Pancreas (tissue), 10 donors: ENCODE measurements around the gene PKD2. TPM values are rescaled to one million over a fixed set of nuclear protein-coding genes. Genes with fewer than 3 reads are reported as not detected.

Experiments used
- ATAC-seq, 4 donors: fragments of 200-7000 bp; cut with Tn5 transposase; one replicate each; pipeline versions ENCODE4 v1.8.0 to v1.9.1; 2020; ENCODE audit warnings: mild to moderate bottlenecking in 4 of 4, moderate library complexity in 4 of 4
- DNase-seq, 6 donors: peaks; one replicate each; pipeline ENCODE4 v3.0.0-alpha.2; 2020
- FAIRE-seq: peaks from 2 replicates; lab custom pipeline; 2012; peaks lifted over from hg19 to GRCh38; lab: Jason Lieb, UNC
- H3K27ac ChIP-seq, 4 donors: fragments of 200-600 bp; sonication (generic); 1 replicate in 3 of 4; 2 replicates in 1 of 4; pipeline versions ENCODE4 v1.5.0 to v1.8.0; 2020
- H3K27me3 ChIP-seq, 4 donors: fragments of 200-600 bp; one replicate each; pipeline ENCODE4 v1.8.0; 2021
- H3K36me3 ChIP-seq, 3 donors: fragments of 200-600 bp; sonication (generic) in 1 of 3; one replicate each; pipeline versions ENCODE4 v1.5.0 to v1.8.0; 2020 to 2021
- H3K4me1 ChIP-seq, 3 donors: fragments of 200-600 bp; one replicate each; pipeline ENCODE4 v1.8.0; 2021
- H3K4me3 ChIP-seq, 4 donors: fragments of 200-600 bp; sonication (generic) in 2 of 4; one replicate each; pipeline versions ENCODE4 v1.5.0 to v1.8.0; 2020 to 2021
- H3K9me3 ChIP-seq, 4 donors: fragments of 200-600 bp; one replicate each; pipeline ENCODE4 v1.8.0; 2021
- WGBS, 2 donors: extraction: QIAGEN DNeasy Blood & Tissue Kit; methylation state at CpG; one replicate each; pipeline ENCODE4 v1.1.7; 2013; 5-methylcytosine and 5-hydroxymethylcytosine counted together
- intact Hi-C, 3 donors: fragments of 100-400 bp; cut with DNase I; formaldehyde crosslinking; loops; one replicate each; pipeline versions ENCODE4 v1.11.1 to v1.14.2; 2022
- polyA plus RNA-seq, 2 donors: library from polyadenylated mRNA; stranded (reverse); fragments of 200-250 nt; gene quantifications; one replicate each; pipeline ENCODE4 v1.2.3, GENCODE V29; 2013
- total RNA-seq, 6 donors: library from RNA; stranded (reverse); fragmentation: NEBNext Ultra II Directional in 4 of 6; extraction: Animal tissue kit (Norgen Biotek cat#: 25700) in 4 of 6; gene quantifications; one replicate each; pipeline versions ENCODE4 v1.2.1 to v1.2.4, GENCODE V29; 2021 to 2023
- TF ChIP-seq, protein P1 (sequence below), 4 donors: fragments of 200-600 bp; sonication (generic) in 3 of 4; IDR thresholded peaks; one replicate each; pipeline versions ENCODE4 v1.5.0 to v1.8.0; 2021; ENCODE audit warnings: antibody characterized with exemption in 4 of 4
- donor health status: healthy with polysubstance abuse.
- donor health status: DM: no; HTN: no; CAD: no; lungs with moderate emphysema.
- donor health status: DM: no; HTN: no; CAD: no.
- donor health status: control.
- donor health status: control.
- donor health status: Bipolar disorder and iron deficiency.
- donor health status: DM: yes; HTN: yes; CAD: no.
- donor health status: DM: no; HTN: no; CAD: no.
- donor health status: DM: no; HTN: no; CAD: no.
- donor health status: DM: yes; HTN: yes; CAD: no.

PKD2 gene
- total and polyA plus RNA-seq, 8 donors = 7.6 to 21.6 (median 11.5) TPM

DNA sequence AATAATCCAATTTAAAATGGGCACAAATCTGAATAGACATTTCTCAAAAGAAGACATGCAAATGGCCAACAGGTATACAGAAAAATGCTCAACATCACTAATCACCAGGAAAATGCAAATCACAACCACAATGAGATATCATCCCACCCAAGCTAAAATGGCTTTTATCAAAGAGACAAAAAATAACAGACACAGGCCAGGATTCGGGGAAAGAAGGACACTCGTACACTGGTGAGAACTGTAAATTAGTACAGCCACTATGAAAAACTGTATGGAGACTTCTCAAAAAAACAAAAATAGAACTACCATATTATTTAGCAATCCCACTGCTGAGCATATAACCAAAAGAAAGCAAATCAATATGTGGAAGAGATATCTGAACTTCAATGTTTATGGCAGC lies 23.4 kb upstream of the PKD2 start:
- Histone ChIP-seq H3K36me3 (no peaks in the 10 kb centered on the region), H3K9me3 (no peaks in the 10 kb centered on the region), H3K27me3 (no peaks in the 10 kb centered on the region), H3K4me1 (peaks cover 0 to 3% (median 0%) of the 10 kb centered on the region in 3 donors), H3K4me3 (no peak overlapping the region), H3K27ac (no peak overlapping the region)
- intact Hi-C loops = loop anchor here in 1 of 3 donors (10.0 kb wide), 1 partner anchor 299 kb away; no protein-coding TSS in a partner anchor
- FAIRE-seq (no peak), ATAC-seq (no peak), DNase-seq (no peak)
- WGBS, 2 donors = 88 to 96% methylated on average over 2 of the region's 2 CpGs
- TF ChIP-seq, protein P1, sequence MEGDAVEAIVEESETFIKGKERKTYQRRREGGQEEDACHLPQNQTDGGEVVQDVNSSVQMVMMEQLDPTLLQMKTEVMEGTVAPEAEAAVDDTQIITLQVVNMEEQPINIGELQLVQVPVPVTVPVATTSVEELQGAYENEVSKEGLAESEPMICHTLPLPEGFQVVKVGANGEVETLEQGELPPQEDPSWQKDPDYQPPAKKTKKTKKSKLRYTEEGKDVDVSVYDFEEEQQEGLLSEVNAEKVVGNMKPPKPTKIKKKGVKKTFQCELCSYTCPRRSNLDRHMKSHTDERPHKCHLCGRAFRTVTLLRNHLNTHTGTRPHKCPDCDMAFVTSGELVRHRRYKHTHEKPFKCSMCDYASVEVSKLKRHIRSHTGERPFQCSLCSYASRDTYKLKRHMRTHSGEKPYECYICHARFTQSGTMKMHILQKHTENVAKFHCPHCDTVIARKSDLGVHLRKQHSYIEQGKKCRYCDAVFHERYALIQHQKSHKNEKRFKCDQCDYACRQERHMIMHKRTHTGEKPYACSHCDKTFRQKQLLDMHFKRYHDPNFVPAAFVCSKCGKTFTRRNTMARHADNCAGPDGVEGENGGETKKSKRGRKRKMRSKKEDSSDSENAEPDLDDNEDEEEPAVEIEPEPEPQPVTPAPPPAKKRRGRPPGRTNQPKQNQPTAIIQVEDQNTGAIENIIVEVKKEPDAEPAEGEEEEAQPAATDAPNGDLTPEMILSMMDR (IDR thresholded peaks at IDR 0.05) = no peak

DNA sequence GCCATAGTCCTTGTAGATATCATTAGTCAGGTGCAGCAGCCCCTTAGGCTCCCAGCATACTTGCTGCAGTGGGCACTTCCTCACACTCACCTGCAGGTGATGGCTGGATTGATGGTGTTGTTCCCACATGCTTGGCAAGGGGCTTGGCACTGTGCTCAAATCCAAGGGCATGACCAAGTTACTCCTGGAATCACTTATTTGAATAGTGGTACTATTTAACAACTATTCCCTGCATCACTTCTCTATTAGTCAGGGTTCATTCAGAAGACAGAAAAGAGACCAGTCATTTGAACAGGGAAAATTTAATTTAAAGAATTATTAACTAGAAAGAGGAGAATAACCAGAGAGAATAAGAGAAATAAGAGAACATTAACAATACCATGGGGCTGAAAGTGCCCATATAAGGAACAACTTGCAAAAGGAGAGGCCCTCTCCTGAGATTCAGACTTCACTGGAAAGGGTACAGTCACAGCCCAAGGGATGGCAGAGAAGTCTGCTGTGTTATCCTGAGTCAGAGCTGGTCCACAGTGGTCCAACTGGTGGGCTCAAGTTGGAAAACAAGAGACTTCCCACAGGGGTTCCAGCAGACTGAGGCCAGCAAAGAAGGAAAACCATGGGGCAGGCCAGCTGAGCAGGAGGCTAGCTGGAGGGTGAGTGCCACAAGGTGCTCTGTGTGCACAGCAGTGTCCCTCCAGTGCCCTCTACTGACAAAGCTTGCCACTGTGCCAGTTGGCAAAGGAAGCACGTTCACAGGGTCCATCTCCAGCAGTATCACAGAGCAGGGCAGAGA lies 22.1 kb upstream of the PKD2 start:
- 0 to 2% methylated on average over 1 of the region's 1 CpG for WGBS, 2 donors

DNA sequence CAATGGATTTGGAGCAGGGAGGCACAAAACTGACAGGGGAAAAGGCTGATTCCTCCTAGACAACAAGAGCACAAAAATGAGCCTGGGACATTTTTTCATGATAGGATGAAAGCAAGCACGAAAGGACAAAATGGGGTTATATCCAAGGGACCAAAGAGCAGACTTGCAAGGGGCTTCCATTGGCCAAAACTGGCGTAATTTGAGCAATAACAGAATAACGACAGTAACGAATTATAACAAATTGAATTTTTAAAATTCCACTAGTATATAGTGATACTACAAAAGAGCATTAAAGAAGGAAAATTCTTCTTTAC lies 21.6 kb upstream of the PKD2 start:
- no peak for FAIRE-seq
- WGBS, 2 donors = 25 to 40% methylated on average over 4 of the region's 4 CpGs

More for the DNA sequence above, 22.1 kb upstream of the PKD2 start:
- no peaks in the 10 kb centered on the region for H3K27me3 ChIP-seq
- no peaks in the 10 kb centered on the region for H3K9me3 ChIP-seq
- no peak overlapping the region for H3K4me3 ChIP-seq
- intact Hi-C loops = loop anchor here in 2 of 3 donors (5.0 to 10.0 kb wide), 2 partner anchors 133 to 300 kb away; no protein-coding TSS in a partner anchor
- H3K4me1 ChIP-seq = peaks cover 0 to 3% (median 0%) of the 10 kb centered on the region in 3 donors
- H3K27ac ChIP-seq = peak overlapping the region in 1 of 4 donors; percentile 39
- no peaks in the 10 kb centered on the region for H3K36me3 ChIP-seq
- ATAC-seq = peak; percentile 81 to 99 (median 96)
- FAIRE-seq = no peak
- peak; percentile 50 to 69 (median 62) for DNase-seq
- TF ChIP-seq, protein P1 (IDR thresholded peaks at IDR 0.05) = peak; percentile 7 to 46 (median 38)

DNA sequence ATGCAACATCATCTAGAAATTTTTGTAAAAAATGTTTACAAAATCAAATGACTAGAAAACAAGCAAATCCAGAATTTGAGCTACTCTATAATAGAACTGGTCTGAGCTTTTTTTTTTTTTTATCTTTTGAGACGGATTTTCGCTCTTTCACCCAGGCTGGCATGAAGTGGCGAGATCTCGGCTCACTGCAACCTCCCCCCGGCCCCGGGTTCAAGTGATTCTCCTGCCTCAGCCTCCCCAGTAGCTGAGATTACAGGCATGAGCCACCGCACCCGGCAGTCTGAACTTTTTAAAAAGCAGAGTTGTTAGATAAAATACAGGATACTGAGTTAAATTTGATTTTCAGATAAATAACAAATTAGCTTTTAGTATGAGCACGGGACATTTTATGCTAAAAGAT lies 20.9 kb upstream of the PKD2 start:
- intact Hi-C loops = loop anchor here in 2 of 3 donors (5.0 to 10.0 kb wide), 2 partner anchors 134 to 302 kb away; no protein-coding TSS in a partner anchor
- WGBS, 2 donors = 65 to 77% methylated on average over 9 of the region's 9 CpGs
- H3K27ac ChIP-seq = no peak overlapping the region
- FAIRE-seq (no peak), ATAC-seq (no peak), DNase-seq (no peak)
- no peaks in the 10 kb centered on the region for H3K27me3 ChIP-seq
- no peaks in the 10 kb centered on the region for H3K9me3 ChIP-seq
- no peak overlapping the region for H3K4me3 ChIP-seq
- peaks cover 0 to 3% (median 0%) of the 10 kb centered on the region in 3 donors for H3K4me1 ChIP-seq
- no peaks in the 10 kb centered on the region for H3K36me3 ChIP-seq
- TF ChIP-seq, protein P1 (IDR thresholded peaks at IDR 0.05) = no peak

More for the DNA sequence above, 21.6 kb upstream of the PKD2 start:
- Histone ChIP-seq H3K4me3 (no peak overlapping the region), H3K9me3 (no peaks in the 10 kb centered on the region), H3K4me1 (peaks cover 0 to 3% (median 0%) of the 10 kb centered on the region in 3 donors), H3K36me3 (no peaks in the 10 kb centered on the region), H3K27ac (no peak overlapping the region), H3K27me3 (no peaks in the 10 kb centered on the region)
- ATAC-seq = no peak
- intact Hi-C loops = loop anchor here in 2 of 3 donors (5.0 to 10.0 kb wide), 2 partner anchors 134 to 301 kb away; no protein-coding TSS in a partner anchor
- DNase-seq = no peak
- TF ChIP-seq, protein P1 (IDR thresholded peaks at IDR 0.05) = no peak
